ENCODE data around the gene ZFYVE28.

ZFYVE28 gene

DNA sequence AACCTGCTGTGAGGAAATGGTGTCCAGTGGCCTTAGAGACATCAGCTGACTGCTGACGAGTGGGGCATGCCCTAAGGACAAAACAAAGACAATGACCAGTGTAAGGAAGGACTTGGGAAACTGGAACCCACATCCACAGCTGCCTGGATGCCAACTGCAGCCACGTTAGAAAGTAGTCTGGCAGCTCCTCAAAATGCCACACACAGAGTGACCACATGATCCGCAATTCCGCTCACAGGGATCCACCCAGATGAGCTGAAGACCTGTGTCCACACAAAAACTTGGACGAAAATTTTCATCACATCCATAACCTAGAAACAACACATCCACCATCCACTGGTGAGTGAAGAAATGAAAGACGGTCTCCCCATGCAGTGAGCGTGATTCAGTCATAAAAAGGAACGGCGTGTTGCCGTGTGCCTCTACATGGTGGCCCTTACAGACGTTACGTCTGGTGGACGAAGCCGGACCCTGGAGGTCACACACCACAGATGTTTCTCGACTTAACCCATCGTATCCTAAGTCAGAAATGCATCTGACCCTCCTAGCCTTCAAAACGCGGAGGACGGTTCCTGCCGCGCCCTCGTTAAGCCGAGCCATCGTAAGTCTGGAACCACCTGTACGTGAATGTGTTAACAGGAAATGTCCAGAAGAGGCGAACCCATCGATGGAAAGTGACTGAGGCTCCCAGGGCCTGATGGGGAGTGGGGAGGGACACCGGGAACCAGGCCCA lies 115.9 kb downstream of the ZFYVE28 start:
- no peak for TF ChIP-seq EZH2phosphoT487 (conservative IDR thresholded peaks at IDR 0.05; ENCODE audit: low read length)
- TF ChIP-seq, protein P1, sequence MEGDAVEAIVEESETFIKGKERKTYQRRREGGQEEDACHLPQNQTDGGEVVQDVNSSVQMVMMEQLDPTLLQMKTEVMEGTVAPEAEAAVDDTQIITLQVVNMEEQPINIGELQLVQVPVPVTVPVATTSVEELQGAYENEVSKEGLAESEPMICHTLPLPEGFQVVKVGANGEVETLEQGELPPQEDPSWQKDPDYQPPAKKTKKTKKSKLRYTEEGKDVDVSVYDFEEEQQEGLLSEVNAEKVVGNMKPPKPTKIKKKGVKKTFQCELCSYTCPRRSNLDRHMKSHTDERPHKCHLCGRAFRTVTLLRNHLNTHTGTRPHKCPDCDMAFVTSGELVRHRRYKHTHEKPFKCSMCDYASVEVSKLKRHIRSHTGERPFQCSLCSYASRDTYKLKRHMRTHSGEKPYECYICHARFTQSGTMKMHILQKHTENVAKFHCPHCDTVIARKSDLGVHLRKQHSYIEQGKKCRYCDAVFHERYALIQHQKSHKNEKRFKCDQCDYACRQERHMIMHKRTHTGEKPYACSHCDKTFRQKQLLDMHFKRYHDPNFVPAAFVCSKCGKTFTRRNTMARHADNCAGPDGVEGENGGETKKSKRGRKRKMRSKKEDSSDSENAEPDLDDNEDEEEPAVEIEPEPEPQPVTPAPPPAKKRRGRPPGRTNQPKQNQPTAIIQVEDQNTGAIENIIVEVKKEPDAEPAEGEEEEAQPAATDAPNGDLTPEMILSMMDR (IDR thresholded peaks at IDR 0.05; ENCODE audit: insufficient read depth, low read length, poor library complexity, severe bottlenecking), result no peak
- H3K9ac ChIP-seq (ENCODE audit: low read length), result no peak overlapping the region

DNA sequence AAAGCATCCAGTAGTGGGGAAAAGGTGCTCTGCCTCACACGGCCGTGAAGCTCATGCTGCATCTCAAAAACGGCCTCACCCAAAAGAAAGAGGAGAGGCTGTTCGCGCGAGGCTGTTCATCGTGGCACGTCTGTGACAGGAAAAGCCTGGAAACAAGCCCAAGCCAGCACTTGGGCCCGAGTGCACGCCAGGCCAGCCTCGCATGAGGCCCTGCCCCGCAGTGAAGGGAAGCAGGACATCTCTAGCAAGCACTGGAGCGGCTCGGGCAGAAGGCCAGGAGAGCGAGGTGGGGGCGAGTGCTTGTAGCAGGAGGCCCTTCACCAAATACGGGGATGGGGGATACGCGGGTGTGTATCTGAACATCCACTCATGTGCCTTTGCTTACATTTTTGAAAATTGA lies 116.6 kb downstream of the ZFYVE28 start:
- no peak for TF ChIP-seq EZH2phosphoT487 (conservative IDR thresholded peaks at IDR 0.05; ENCODE audit: low read length)
- TF ChIP-seq, protein P1 (IDR thresholded peaks at IDR 0.05; ENCODE audit: insufficient read depth, low read length, poor library complexity, severe bottlenecking), result no peak
- H3K9ac ChIP-seq (ENCODE audit: low read length), result no peak overlapping the region
- H3K36me3 ChIP-seq (ENCODE audit: low read length), result no peaks in the 10 kb centered on the region
- no peak overlapping the region for H3K4me2 ChIP-seq (ENCODE audit: low read depth, low read length, poor library complexity, severe bottlenecking)
- no peaks in the 10 kb centered on the region for H4K20me1 ChIP-seq (ENCODE audit: low read depth, low read length)
- H3K4me3 ChIP-seq (ENCODE audit: insufficient read depth, low read length, poor library complexity, severe bottlenecking), result no peak overlapping the region
- H3K79me2 ChIP-seq (ENCODE audit: insufficient read depth, low read length), result no peaks in the 10 kb centered on the region
- H3K27me3 ChIP-seq (ENCODE audit: low read length), result no peaks in the 10 kb centered on the region
- no peaks in the 10 kb centered on the region for H3K9me3 ChIP-seq (ENCODE audit: insufficient read depth, low read length)
- no peaks in the 10 kb centered on the region for H3F3A ChIP-seq (ENCODE audit: insufficient read depth)
- no peak overlapping the region for H3K27ac ChIP-seq (ENCODE audit: low read depth, low read length)
- no peak overlapping the region for H2AFZ ChIP-seq (ENCODE audit: low read depth, low read length, severe bottlenecking)
- H3K9me2 ChIP-seq (replicated peaks; ENCODE audit: insufficient read depth, low read length), result no peaks in the 10 kb centered on the region

More for the DNA sequence above, 115.9 kb downstream of the ZFYVE28 start:
- H4K20me1 ChIP-seq (ENCODE audit: low read depth, low read length), result no peaks in the 10 kb centered on the region
- H3K4me3 ChIP-seq (ENCODE audit: insufficient read depth, low read length, poor library complexity, severe bottlenecking), result no peak overlapping the region
- H3K4me2 ChIP-seq (ENCODE audit: low read depth, low read length, poor library complexity, severe bottlenecking), result no peak overlapping the region
- no peaks in the 10 kb centered on the region for H3F3A ChIP-seq (ENCODE audit: insufficient read depth)
- no peaks in the 10 kb centered on the region for H3K36me3 ChIP-seq (ENCODE audit: low read length)
- H3K27ac ChIP-seq (ENCODE audit: low read depth, low read length), result no peak overlapping the region
- H3K27me3 ChIP-seq (ENCODE audit: low read length), result no peaks in the 10 kb centered on the region
- no peaks in the 10 kb centered on the region for H3K79me2 ChIP-seq (ENCODE audit: insufficient read depth, low read length)
- no peak overlapping the region for H2AFZ ChIP-seq (ENCODE audit: low read depth, low read length, severe bottlenecking)
- H3K9me2 ChIP-seq (replicated peaks; ENCODE audit: insufficient read depth, low read length), result no peaks in the 10 kb centered on the region
- H3K9me3 ChIP-seq (ENCODE audit: insufficient read depth, low read length), result no peaks in the 10 kb centered on the region

DNA sequence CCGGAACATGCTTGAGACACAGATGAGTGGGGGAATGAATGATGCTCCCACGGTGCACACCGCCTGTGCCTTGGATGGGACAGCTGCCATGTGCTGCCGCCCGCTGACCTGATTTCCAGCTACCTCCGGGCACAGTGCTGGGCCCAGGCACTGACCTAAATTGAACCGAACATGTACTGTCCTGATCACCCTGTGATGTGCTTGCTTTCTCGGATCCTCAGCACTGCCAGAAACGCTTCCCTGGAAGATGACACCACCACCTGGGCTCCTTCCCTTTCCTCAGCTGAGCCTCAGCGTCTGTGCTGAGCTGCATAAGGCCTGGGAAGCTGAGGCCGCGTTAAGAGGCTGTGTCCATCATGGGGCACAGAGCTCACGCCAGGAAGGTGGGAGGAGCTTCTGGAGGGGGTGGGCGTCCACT lies 117.2 kb downstream of the ZFYVE28 start:
- no peaks in the 10 kb centered on the region for H3K27me3 ChIP-seq (ENCODE audit: low read length)
- no peaks in the 10 kb centered on the region for H3K79me2 ChIP-seq (ENCODE audit: insufficient read depth, low read length)
- TF ChIP-seq EZH2phosphoT487 (conservative IDR thresholded peaks at IDR 0.05; ENCODE audit: low read length), result no peak
- H3K9me2 ChIP-seq (replicated peaks; ENCODE audit: insufficient read depth, low read length), result no peaks in the 10 kb centered on the region
- H3K4me3 ChIP-seq (ENCODE audit: insufficient read depth, low read length, poor library complexity, severe bottlenecking), result no peak overlapping the region
- H3K4me2 ChIP-seq (ENCODE audit: low read depth, low read length, poor library complexity, severe bottlenecking), result no peak overlapping the region
- H4K20me1 ChIP-seq (ENCODE audit: low read depth, low read length), result no peaks in the 10 kb centered on the region
- no peaks in the 10 kb centered on the region for H3K9me3 ChIP-seq (ENCODE audit: insufficient read depth, low read length)
- no peaks in the 10 kb centered on the region for H3F3A ChIP-seq (ENCODE audit: insufficient read depth)
- no peak overlapping the region for H3K9ac ChIP-seq (ENCODE audit: low read length)
- H2AFZ ChIP-seq (ENCODE audit: low read depth, low read length, severe bottlenecking), result no peak overlapping the region
- H3K27ac ChIP-seq (ENCODE audit: low read depth, low read length), result no peak overlapping the region
- H3K36me3 ChIP-seq (ENCODE audit: low read length), result no peaks in the 10 kb centered on the region

DNA sequence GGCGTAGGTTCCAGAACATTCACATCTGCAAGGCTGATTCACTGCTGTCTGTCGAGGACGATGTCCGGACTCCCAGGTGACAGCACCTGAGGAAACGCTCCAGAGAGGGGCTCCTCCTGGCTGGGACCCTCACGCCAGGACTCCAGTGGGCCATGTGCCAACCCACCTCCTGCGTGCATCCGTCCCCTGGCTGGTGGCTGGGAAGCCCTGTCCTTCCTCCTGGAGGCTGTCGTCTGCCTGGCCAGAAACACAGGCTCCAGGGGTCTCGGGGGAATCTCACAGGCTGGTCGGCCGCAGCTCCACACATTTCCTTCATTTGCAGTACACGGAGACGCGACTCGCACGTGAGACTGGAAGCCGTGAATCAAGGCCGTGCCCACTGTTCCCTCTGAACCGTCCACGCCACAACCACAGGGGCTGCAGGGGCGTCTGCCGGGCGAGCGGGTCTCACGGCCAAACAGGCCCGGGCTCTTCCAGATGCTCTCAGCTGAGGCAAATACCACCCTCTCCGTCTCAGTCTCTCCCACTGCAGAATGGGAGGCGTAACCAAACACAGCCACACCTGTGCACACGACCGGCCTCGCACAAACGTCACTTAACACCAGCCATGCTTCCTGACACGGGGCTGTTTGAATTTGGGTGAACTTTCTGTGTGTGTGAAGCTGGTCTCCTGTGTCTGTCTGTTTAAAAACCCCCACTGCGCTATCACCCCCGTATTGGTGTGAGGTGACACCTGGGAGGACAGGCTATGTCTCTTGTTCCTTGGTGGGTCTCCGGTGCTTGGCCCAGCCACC lies 117.8 kb downstream of the ZFYVE28 start:
- Histone ChIP-seq H3K4me3 (ENCODE audit: insufficient read depth, low read length, poor library complexity, severe bottlenecking) (no peak overlapping the region), H4K20me1 (ENCODE audit: low read depth, low read length) (no peaks in the 10 kb centered on the region), H3K79me2 (ENCODE audit: insufficient read depth, low read length) (no peaks in the 10 kb centered on the region), H2AFZ (ENCODE audit: low read depth, low read length, severe bottlenecking) (no peak overlapping the region), H3F3A (ENCODE audit: insufficient read depth) (no peaks in the 10 kb centered on the region), H3K4me2 (ENCODE audit: low read depth, low read length, poor library complexity, severe bottlenecking) (no peak overlapping the region), H3K27me3 (ENCODE audit: low read length) (no peaks in the 10 kb centered on the region), H3K9me2 (replicated peaks; ENCODE audit: insufficient read depth, low read length) (no peaks in the 10 kb centered on the region), H3K9me3 (ENCODE audit: insufficient read depth, low read length) (no peaks in the 10 kb centered on the region), H3K36me3 (ENCODE audit: low read length) (no peaks in the 10 kb centered on the region), H3K9ac (ENCODE audit: low read length) (no peak overlapping the region), H3K27ac (ENCODE audit: low read depth, low read length) (no peak overlapping the region)
- TF ChIP-seq, protein P1 (IDR thresholded peaks at IDR 0.05; ENCODE audit: insufficient read depth, low read length, poor library complexity, severe bottlenecking), result no peak
- TF ChIP-seq EZH2phosphoT487 (conservative IDR thresholded peaks at IDR 0.05; ENCODE audit: low read length), result no peak

Data from SU-DHL-6 (cell line).